HepG2 (cell line): ENCODE results near the gene TAF3. TPM values are rescaled to one million over a fixed set of nuclear protein-coding genes. Genes with fewer than 3 reads are reported as not detected.

Experiments
- KDM4B ChIP-seq: sonication (generic); formaldehyde crosslinking; IDR thresholded peaks from 2 replicates; pipeline ENCODE4 v1.4.0; 2020; ENCODE audit warnings: missing genetic modification reagents
- KLF16 ChIP-seq, 2 experiments: sonication (generic) in 1 of 2; formaldehyde crosslinking in 1 of 2; IDR thresholded peaks; 2 replicates each; pipeline versions ENCODE4 v1.6.1 to v1.8.0; 2016 to 2023; ENCODE audit warnings: missing genetic modification reagents in 2 of 2, missing compliant biosample characterization in 1 of 2
- MXD4 ChIP-seq: IDR thresholded peaks from 2 replicates; pipeline ENCODE4 v1.6.1; 2016; ENCODE audit warnings: mild to moderate bottlenecking, missing biosample characterization, missing genetic modification reagents
- NRL ChIP-seq: sonication (generic); formaldehyde crosslinking; IDR thresholded peaks from 2 replicates; pipeline ENCODE4 v1.5.0; 2020; ENCODE audit warnings: missing genetic modification reagents, mild to moderate bottlenecking, moderate library complexity, borderline replicate concordance
- REST ChIP-seq, 2 experiments: IDR thresholded peaks; 2 replicates each; pipeline ENCODE4 v1.6.1; 2011 to 2012; ENCODE audit warnings: low read length in 2 of 2, borderline replicate concordance in 1 of 2, low read depth in 1 of 2, mild to moderate bottlenecking in 1 of 2, moderate library complexity in 1 of 2
- SRY ChIP-seq: sonication (generic); formaldehyde crosslinking; IDR thresholded peaks from 2 replicates; pipeline ENCODE4 v1.8.0; 2022; ENCODE audit warnings: mild to moderate bottlenecking, missing genetic modification reagents
- ZBTB42 ChIP-seq: sonication (generic); formaldehyde crosslinking; IDR thresholded peaks from 2 replicates; pipeline ENCODE4 v1.5.0; 2020; ENCODE audit warnings: mild to moderate bottlenecking, missing genetic modification reagents
- ZNF224 ChIP-seq: sonication (generic); formaldehyde crosslinking; IDR thresholded peaks from 2 replicates; pipeline ENCODE4 v1.5.0; 2020; ENCODE audit warnings: mild to moderate bottlenecking, missing genetic modification reagents
- ZNF264 ChIP-seq: sonication (generic); formaldehyde crosslinking; IDR thresholded peaks from 2 replicates; pipeline ENCODE4 v1.4.0; 2020; ENCODE audit warnings: missing genetic modification reagents
- ZNF331 ChIP-seq: sonication (generic); formaldehyde crosslinking; IDR thresholded peaks from 2 replicates; pipeline ENCODE4 v1.4.0; 2020; ENCODE audit warnings: missing genetic modification reagents
- ZNF414 ChIP-seq: sonication (generic); formaldehyde crosslinking; IDR thresholded peaks from 2 replicates; pipeline ENCODE4 v1.5.0; 2020; ENCODE audit warnings: missing genetic modification reagents
- ZNF543 ChIP-seq: sonication (generic); formaldehyde crosslinking; IDR thresholded peaks from 2 replicates; pipeline ENCODE4 v1.4.0; 2020; ENCODE audit warnings: mild to moderate bottlenecking, missing genetic modification reagents
- ZNF788 ChIP-seq: sonication (generic); formaldehyde crosslinking; IDR thresholded peaks from 2 replicates; pipeline ENCODE4 v1.5.0; 2020; ENCODE audit warnings: mild to moderate bottlenecking, missing genetic modification reagents, borderline replicate concordance
- polyA plus RNA-seq, 8 experiments: library from polyadenylated mRNA; depleted of rRNA in 3 of 8; stranded (reverse) in 7 of 8; unstranded in 1 of 8; fragments of >200 nt; fragmentation: Illumina TruSeq in 4 of 8; extraction: Trizol in 4 of 8; gene quantifications; 2 replicates each; pipeline versions ENCODE4 v1.2.1 to v1.2.3, GENCODE V29; 2011 to 2016; ENCODE audit warnings: low read depth in 4 of 8, missing spikeins in 1 of 8, mixed read lengths in 1 of 8; ENCODE audit not compliant: insufficient read depth in 1 of 8
- total RNA-seq, 5 experiments: library from RNA; depleted of rRNA; stranded (reverse); fragments of >200 nt; fragmentation: Illumina TruSeq; extraction: Trizol; gene quantifications; 2 replicates each; pipeline ENCODE4 v1.2.3, GENCODE V29; 2016; ENCODE audit warnings: low read depth in 1 of 5
- TF ChIP-seq, protein P1 (sequence below): sonication (generic); formaldehyde crosslinking; IDR thresholded peaks from 2 replicates; pipeline ENCODE4 v1.9.0; 2021; ENCODE audit warnings: missing genetic modification reagents, borderline replicate concordance
- TF ChIP-seq, protein P2 (sequence below): IDR thresholded peaks from 2 replicates; pipeline ENCODE4 v1.6.1; 2018; ENCODE audit warnings: missing genetic modification reagents

The TAF3 gene
- total and polyA plus RNA-seq, 2 of the 13 experiments (the other 11 are each of a cell fraction or from before 2014, with no cell fraction given) = 1.7 to 2.9 TPM

DNA sequence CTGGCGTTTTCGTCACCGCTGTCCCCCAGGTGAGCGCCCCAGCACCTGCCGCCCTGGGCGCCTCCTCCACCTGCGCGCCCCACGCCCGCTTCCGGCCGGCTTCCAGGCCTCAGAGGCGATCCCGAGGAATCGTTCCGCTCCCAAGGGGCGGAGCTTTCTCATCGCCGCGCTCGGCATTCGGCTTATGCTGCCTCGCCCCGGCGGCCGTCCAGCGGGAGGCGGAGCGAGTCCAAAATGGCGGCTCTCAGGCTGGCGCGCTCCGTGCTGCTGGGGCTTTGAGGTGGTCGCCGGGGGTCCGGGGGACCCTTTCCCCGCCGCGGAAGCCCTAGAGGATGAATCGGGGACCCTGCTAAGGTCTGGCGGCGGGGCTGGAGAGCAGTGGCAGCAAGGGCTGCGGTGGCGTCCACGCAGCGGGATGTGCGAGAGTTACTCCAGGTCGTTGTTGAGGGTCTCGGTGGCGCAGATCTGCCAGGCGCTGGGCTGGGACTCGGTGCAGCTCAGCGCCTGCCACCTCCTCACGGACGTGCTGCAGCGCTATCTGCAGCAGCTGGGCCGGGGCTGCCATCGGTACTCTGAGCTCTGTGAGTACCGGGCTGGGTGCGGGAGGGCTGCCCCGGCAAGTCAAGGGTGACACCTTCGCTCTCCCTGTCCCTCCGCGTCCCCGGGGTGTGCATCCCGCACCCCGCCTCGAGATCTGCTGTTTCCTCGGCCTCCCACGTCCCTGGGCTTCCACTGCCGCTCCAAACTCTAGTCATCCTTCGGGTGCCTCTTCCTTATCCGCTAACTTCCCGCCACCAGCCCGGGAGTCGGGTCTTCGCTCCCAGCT is at the start of gene TAF3 (continued):
- TF ChIP-seq, protein P1, sequence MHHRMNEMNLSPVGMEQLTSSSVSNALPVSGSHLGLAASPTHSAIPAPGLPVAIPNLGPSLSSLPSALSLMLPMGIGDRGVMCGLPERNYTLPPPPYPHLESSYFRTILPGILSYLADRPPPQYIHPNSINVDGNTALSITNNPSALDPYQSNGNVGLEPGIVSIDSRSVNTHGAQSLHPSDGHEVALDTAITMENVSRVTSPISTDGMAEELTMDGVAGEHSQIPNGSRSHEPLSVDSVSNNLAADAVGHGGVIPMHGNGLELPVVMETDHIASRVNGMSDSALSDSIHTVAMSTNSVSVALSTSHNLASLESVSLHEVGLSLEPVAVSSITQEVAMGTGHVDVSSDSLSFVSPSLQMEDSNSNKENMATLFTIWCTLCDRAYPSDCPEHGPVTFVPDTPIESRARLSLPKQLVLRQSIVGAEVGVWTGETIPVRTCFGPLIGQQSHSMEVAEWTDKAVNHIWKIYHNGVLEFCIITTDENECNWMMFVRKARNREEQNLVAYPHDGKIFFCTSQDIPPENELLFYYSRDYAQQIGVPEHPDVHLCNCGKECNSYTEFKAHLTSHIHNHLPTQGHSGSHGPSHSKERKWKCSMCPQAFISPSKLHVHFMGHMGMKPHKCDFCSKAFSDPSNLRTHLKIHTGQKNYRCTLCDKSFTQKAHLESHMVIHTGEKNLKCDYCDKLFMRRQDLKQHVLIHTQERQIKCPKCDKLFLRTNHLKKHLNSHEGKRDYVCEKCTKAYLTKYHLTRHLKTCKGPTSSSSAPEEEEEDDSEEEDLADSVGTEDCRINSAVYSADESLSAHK = no peak
- peak; percentile 74; the same call in 1 of the 2 replicates for TF ChIP-seq ZNF224
- peak; percentile 90 for TF ChIP-seq ZNF331 (CRISPR knock-in tag)
- TF ChIP-seq REST (IDR thresholded peaks at IDR 0.05; ENCODE audit: borderline replicate concordance in 1 of 2, low read depth in 1 of 2, low read length in 2 of 2) = peak in 1 of 2 experiments; percentile 66; a peak in 1 of 4 replicates
- TF ChIP-seq, protein P2, sequence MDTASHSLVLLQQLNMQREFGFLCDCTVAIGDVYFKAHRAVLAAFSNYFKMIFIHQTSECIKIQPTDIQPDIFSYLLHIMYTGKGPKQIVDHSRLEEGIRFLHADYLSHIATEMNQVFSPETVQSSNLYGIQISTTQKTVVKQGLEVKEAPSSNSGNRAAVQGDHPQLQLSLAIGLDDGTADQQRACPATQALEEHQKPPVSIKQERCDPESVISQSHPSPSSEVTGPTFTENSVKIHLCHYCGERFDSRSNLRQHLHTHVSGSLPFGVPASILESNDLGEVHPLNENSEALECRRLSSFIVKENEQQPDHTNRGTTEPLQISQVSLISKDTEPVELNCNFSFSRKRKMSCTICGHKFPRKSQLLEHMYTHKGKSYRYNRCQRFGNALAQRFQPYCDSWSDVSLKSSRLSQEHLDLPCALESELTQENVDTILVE (CRISPR knock-in tag) = peak; percentile 88
- peak; percentile 71; the same call in 1 of the 2 replicates for TF ChIP-seq ZBTB42 (CRISPR knock-in tag)
- TF ChIP-seq KLF16 (CRISPR knock-in tag; IDR thresholded peaks at IDR 0.05) = peak in 1 of 2 experiments; percentile 97; a peak in 2 of 4 replicates
- 0 out of 2 replicates have a peak, but pooled peaks have one; percentile 67 for TF ChIP-seq ZNF264 (CRISPR knock-in tag)
- peak; percentile 94 for TF ChIP-seq ZNF788 (CRISPR knock-in tag)
- peak; percentile 97 for TF ChIP-seq MXD4 (CRISPR knock-in tag)
- peak; percentile 73 for TF ChIP-seq KDM4B
- no peak; the same call in 1 of the 2 replicates for TF ChIP-seq SRY (CRISPR knock-in tag)
- TF ChIP-seq NRL (CRISPR knock-in tag) = peak; percentile 81
- peak; percentile 72; the same call in 1 of the 2 replicates for TF ChIP-seq ZNF414 (CRISPR knock-in tag)
- TF ChIP-seq ZNF543 (CRISPR knock-in tag) = peak; percentile 49; the same call in 1 of the 2 replicates
